ENCODE results near the gene PTPRD. TPM values are rescaled to one million over a fixed set of nuclear protein-coding genes. Genes with fewer than 3 reads are reported as not detected.

The PTPRD gene
- total RNA-seq, 3 donors from 2014 or later: 2.9 to 5.4 (median 3.6) TPM

DNA sequence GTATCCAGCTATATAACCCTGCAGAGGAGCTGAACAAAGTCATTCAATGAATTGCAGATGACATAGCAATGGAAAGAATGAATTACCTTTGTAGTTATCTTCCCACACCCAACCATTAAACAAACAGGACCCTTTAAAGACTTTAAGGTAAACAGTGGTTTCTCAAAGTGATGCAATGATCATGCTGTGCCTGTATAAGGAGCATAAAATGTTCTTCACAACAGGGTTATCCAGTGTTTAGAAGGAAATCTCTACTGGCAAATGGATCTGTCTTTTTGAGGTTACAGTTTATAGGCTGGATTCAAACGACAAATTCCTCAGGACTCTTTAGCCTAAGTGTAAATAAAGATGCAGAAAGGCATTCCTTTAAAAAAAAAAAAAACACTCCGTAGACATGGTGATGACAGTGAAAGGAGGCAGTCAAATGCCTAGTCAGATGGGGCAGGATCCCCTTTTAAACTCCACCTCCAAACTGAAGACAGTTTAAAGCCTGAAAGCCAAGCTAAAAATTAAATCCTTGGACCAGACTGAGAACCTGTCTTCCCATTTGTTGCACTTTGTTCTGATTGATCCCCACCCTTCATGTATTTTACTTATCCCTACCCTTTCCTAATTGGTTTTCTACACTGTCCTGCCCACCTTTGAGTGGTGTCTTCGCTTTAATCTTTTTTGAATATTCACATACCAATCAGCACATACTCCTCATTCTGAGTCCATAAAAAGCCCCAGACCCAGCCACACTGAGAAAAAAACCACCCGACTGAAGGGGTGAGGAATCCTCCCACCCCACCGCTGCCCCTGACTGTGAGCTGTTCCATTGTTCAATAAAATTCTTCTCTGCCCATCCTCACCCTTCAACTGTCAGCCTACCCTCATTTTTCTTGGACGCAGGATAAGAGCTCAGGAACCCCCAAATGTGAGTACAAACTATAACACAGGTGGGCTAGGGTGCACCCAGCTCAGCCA, 2052.0 kb downstream of the PTPRD start:
- TF ChIP-seq POLR2AphosphoS5 (IDR thresholded peaks at IDR 0.05) (no peak), POLR2A (IDR thresholded peaks at IDR 0.05) (no peak)
- TF ChIP-seq, protein P1, sequence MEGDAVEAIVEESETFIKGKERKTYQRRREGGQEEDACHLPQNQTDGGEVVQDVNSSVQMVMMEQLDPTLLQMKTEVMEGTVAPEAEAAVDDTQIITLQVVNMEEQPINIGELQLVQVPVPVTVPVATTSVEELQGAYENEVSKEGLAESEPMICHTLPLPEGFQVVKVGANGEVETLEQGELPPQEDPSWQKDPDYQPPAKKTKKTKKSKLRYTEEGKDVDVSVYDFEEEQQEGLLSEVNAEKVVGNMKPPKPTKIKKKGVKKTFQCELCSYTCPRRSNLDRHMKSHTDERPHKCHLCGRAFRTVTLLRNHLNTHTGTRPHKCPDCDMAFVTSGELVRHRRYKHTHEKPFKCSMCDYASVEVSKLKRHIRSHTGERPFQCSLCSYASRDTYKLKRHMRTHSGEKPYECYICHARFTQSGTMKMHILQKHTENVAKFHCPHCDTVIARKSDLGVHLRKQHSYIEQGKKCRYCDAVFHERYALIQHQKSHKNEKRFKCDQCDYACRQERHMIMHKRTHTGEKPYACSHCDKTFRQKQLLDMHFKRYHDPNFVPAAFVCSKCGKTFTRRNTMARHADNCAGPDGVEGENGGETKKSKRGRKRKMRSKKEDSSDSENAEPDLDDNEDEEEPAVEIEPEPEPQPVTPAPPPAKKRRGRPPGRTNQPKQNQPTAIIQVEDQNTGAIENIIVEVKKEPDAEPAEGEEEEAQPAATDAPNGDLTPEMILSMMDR (IDR thresholded peaks at IDR 0.05): no peak
- no peak for DNase-seq (ENCODE audit: low spot score in 2 of 2)
- Histone ChIP-seq H3K27ac (no peak overlapping the region), H3K4me3 (no peak overlapping the region), H3K4me1 (no peaks in the 10 kb centered on the region), H3K9me3 (no peaks in the 10 kb centered on the region), H3K36me3 (no peaks in the 10 kb centered on the region), H3K27me3 (no peaks in the 10 kb centered on the region)
- intact Hi-C loops (cut with DNase I; ENCODE audit: low total_unique reads): no loop called here

DNA sequence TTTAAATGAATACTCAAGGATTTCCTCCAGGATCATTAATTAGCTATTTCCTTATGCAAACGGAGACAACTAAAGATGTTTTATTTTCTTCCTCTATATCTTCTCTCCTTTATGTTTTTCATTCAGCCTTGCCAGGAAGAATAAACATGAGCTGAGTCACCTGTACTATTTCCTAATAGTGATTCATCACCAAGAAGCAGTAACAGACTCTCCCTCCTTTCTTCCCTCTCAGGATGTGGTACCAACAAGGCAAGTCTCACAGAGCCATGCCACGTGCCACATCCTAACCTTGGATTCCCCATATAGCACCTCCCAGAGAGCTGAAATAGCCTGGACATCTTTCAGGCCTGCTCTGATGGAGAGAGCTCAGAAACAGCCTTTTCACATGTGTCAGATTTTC, 2054.6 kb downstream of the PTPRD start:
- TF ChIP-seq, protein P1 (IDR thresholded peaks at IDR 0.05): no peak
- TF ChIP-seq POLR2AphosphoS5 (IDR thresholded peaks at IDR 0.05) (no peak), POLR2A (IDR thresholded peaks at IDR 0.05) (no peak)
- intact Hi-C loops (cut with DNase I; ENCODE audit: low total_unique reads): loop anchor here (2.0 kb wide), 1 partner anchor 53 kb away; no protein-coding TSS in a partner anchor
- Histone ChIP-seq H3K27me3 (no peaks in the 10 kb centered on the region), H3K4me3 (no peak overlapping the region), H3K9me3 (no peaks in the 10 kb centered on the region), H3K4me1 (no peaks in the 10 kb centered on the region), H3K36me3 (no peaks in the 10 kb centered on the region), H3K27ac (no peak overlapping the region)
- no peak for DNase-seq (ENCODE audit: low spot score in 2 of 2)

DNA sequence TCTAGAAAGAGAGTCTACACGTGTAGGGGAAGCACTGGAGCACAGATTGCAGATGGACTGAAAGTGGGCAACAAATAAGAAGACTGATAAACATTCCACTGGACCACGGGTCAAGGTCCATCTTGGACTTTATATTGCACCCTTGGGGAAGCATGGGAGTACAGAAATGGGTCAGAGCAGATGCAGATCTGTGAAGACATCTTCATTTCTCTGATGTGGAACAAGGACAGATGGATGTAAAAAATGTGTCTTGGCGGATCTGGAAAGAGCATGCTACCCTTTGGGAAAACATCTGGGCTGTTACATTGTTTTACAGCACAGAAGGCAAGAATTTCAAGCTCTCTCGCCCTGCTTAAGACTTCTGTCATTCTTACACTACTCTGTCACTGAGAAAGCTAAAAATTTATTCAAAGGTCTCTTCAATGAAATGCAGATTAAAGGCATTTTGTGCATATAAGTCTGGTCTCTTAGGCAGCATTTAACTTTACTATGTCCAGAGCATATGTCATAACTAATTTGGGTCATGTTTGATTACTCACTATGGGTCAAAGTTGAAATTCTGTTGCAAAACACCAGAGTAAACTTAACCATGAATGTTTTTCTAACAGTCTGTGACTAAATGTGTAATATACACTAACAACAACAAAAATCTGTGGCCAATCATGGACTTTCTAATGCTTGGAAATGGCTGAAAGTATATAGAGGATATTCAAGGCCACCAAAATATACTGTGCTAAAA, 2056.9 kb downstream of the PTPRD start:
- intact Hi-C loops (cut with DNase I; ENCODE audit: low total_unique reads): no loop called here
- Histone ChIP-seq H3K9me3 (no peaks in the 10 kb centered on the region), H3K4me3 (no peak overlapping the region), H3K4me1 (no peaks in the 10 kb centered on the region), H3K36me3 (no peaks in the 10 kb centered on the region), H3K27ac (no peak overlapping the region), H3K27me3 (no peaks in the 10 kb centered on the region)
- no peak for DNase-seq (ENCODE audit: low spot score in 2 of 2)
- TF ChIP-seq, protein P1 (IDR thresholded peaks at IDR 0.05): no peak

DNA sequence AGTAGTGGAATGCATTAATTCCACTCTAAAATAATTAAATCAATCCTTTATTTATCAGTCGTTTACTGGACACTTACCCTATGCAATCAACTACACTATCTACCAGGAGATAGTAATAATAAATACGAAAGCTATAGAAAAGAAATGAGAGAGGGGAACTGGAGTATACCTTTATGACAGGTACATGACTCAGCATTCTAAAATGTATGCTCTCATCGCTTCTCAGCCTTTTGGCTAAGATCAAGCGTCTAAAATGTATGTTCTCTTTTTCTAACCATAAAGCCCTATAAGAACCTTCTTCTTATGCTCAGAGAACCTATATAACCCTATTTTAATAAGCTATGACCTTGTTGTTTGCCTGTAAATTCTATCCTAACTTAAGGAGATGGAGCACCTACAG, 2059.4 kb downstream of the PTPRD start:
- Histone ChIP-seq H3K9me3 (no peaks in the 10 kb centered on the region), H3K27ac (no peak overlapping the region), H3K36me3 (no peaks in the 10 kb centered on the region), H3K4me1 (no peaks in the 10 kb centered on the region), H3K27me3 (no peaks in the 10 kb centered on the region), H3K4me3 (no peak overlapping the region)
- intact Hi-C loops (cut with DNase I; ENCODE audit: low total_unique reads): no loop called here
- TF ChIP-seq, protein P1 (IDR thresholded peaks at IDR 0.05): no peak
- TF ChIP-seq POLR2AphosphoS5 (IDR thresholded peaks at IDR 0.05): no peak
- DNase-seq (ENCODE audit: low spot score in 2 of 2): no peak

DNA sequence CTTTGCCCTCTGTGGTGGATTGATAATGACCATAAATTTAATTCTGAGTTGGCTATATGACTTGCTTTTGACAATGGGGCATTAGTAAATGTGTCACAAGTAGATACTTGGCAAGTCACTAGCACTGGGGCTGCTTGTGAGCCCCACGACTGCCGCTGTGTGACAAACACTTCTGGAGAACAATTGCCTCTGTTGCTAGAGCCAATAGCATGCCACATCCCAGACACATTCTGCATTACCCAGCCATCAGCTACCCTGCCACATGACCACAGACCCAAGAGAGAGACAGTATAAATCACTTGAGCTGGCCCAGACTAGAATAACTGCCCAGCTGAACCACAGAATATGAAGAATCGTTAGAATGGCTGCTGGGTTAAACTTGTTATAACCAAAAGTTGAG, 2060.1 kb downstream of the PTPRD start:
- H3K27ac ChIP-seq: no peak overlapping the region
- H3K36me3 ChIP-seq: no peaks in the 10 kb centered on the region
- no peaks in the 10 kb centered on the region for H3K27me3 ChIP-seq
- no peak for TF ChIP-seq POLR2AphosphoS5 (IDR thresholded peaks at IDR 0.05)
- TF ChIP-seq, protein P1 (IDR thresholded peaks at IDR 0.05): no peak
- TF ChIP-seq POLR2A (IDR thresholded peaks at IDR 0.05): no peak
- H3K4me1 ChIP-seq: no peaks in the 10 kb centered on the region
- H3K4me3 ChIP-seq: no peak overlapping the region
- H3K9me3 ChIP-seq: no peaks in the 10 kb centered on the region
- no peak for DNase-seq (ENCODE audit: low spot score in 2 of 2)
- intact Hi-C loops (cut with DNase I; ENCODE audit: low total_unique reads): no loop called here
